Keratinocyte (primary cell): ENCODE data around the gene FOXP3. TPM values are rescaled to one million over a fixed set of nuclear protein-coding genes. Genes with fewer than 3 reads are reported as not detected.

Experiments
- DNase-seq: peaks from one replicate; pipeline ENCODE4 v3.0.0-alpha.2; 2011; ENCODE audit warnings: low read depth, missing footprints, low spot score
- FAIRE-seq: peaks from 2 replicates; lab custom pipeline; 2011; peaks lifted over from hg19 to GRCh38; lab: Jason Lieb, UNC
- H2AFZ ChIP-seq: 2 replicates; pipeline ENCODE4 v1.6.0; 2012; ENCODE audit warnings: low read length, control low read depth, inconsistent platforms; ENCODE audit not compliant: control insufficient read depth
- H3K27ac ChIP-seq: 2 replicates; pipeline ENCODE4 v1.5.1; 2011; ENCODE audit warnings: low read length; ENCODE audit not compliant: control insufficient read depth, insufficient read depth
- H3K27me3 ChIP-seq: 3 replicates; pipeline ENCODE4 v1.6.0; 2011; ENCODE audit warnings: low read length; ENCODE audit not compliant: control insufficient read depth, insufficient read depth; ENCODE audit errors: extremely low read depth
- H3K36me3 ChIP-seq, 2 experiments: 2 replicates in 1 of 2; 3 replicates in 1 of 2; pipeline ENCODE4 v1.5.1; 2011; ENCODE audit warnings: low read length in 2 of 2, mild to moderate bottlenecking in 1 of 2; ENCODE audit not compliant: control insufficient read depth in 2 of 2, insufficient read depth in 2 of 2; ENCODE audit errors: extremely low read depth in 1 of 2
- H3K4me1 ChIP-seq: 3 replicates; pipeline ENCODE4 v1.5.1; 2011; ENCODE audit warnings: low read length; ENCODE audit not compliant: control insufficient read depth, insufficient read depth; ENCODE audit errors: extremely low read depth
- H3K4me2 ChIP-seq: 3 replicates; pipeline ENCODE4 v1.6.0; 2011; ENCODE audit warnings: low read depth, low read length; ENCODE audit not compliant: control insufficient read depth, insufficient read depth; ENCODE audit errors: extremely low read depth
- H3K4me3 ChIP-seq, 3 experiments: fragments of 200-600 bp in 1 of 3; sonication (generic) in 1 of 3; 2 replicates in 2 of 3; 3 replicates in 1 of 3; pipeline ENCODE4 v1.5.1; 2011 to 2016; ENCODE audit warnings: low read length in 3 of 3, mild to moderate bottlenecking in 3 of 3, control low read depth in 2 of 3, inconsistent platforms in 1 of 3, low read depth in 1 of 3, mixed read lengths in 1 of 3, mixed run types in 1 of 3, moderate library complexity in 1 of 3; ENCODE audit not compliant: control insufficient read depth in 2 of 3, insufficient read depth in 2 of 3; ENCODE audit errors: extremely low read depth in 1 of 3
- H3K79me2 ChIP-seq: 2 replicates; pipeline ENCODE4 v1.6.0; 2012; ENCODE audit warnings: low read length; ENCODE audit not compliant: control insufficient read depth, insufficient read depth
- H3K9ac ChIP-seq: 3 replicates; pipeline ENCODE4 v1.6.0; 2011; ENCODE audit warnings: low read length; ENCODE audit not compliant: control insufficient read depth, insufficient read depth; ENCODE audit errors: extremely low read depth
- H3K9me1 ChIP-seq: 3 replicates; pipeline ENCODE4 v1.6.0; 2011; ENCODE audit warnings: low read length; ENCODE audit not compliant: control insufficient read depth, insufficient read depth; ENCODE audit errors: extremely low read depth
- H3K9me3 ChIP-seq: 2 replicates; pipeline ENCODE4 v1.5.1; 2012; ENCODE audit warnings: low read depth, low read length; ENCODE audit not compliant: control insufficient read depth
- H4K20me1 ChIP-seq: 3 replicates; pipeline ENCODE4 v1.6.0; 2011; ENCODE audit warnings: low read length; ENCODE audit not compliant: control insufficient read depth, insufficient read depth; ENCODE audit errors: extremely low read depth
- EZH2 ChIP-seq: IDR thresholded peaks from one replicate; pipeline ENCODE4 v1.6.1; 2012; ENCODE audit warnings: inconsistent platforms, mild to moderate bottlenecking, low read length, moderate library complexity
- dilution Hi-C: fragments of 300-500 bp; cut with MboI; formaldehyde crosslinking; loops from one replicate; pipeline ENCODE4 v1.7.0; 2020; ENCODE audit warnings: low sequenced_read_pairs; ENCODE audit not compliant: extremely low pct_ligation_motif_present
- polyA plus RNA-seq, 5 experiments: library from polyadenylated mRNA; depleted of rRNA in 3 of 5; stranded (reverse) in 3 of 5; stranded (forward) in 1 of 5; unstranded in 1 of 5; fragments of >200 nt; gene quantifications; 1 replicate in 1 of 5; 2 replicates in 3 of 5; 3 replicates in 1 of 5; pipeline versions ENCODE4 v1.2.1 to v1.2.3, GENCODE V29; 2011 to 2012; ENCODE audit warnings: missing spikeins in 2 of 5, low read depth in 1 of 5, low replicate concordance in 1 of 5
- TF ChIP-seq, protein P1 (sequence below), 3 experiments: IDR thresholded peaks in 1 of 3; conservative IDR thresholded peaks in 1 of 3; optimal IDR thresholded peaks in 1 of 3; 2 replicates in 2 of 3; 3 replicates in 1 of 3; pipeline versions ENCODE3 to v1.5.1; 2011; ENCODE audit warnings: low read length in 3 of 3, mild to moderate bottlenecking in 3 of 3, moderate library complexity in 2 of 3, control low read depth in 1 of 3, inconsistent platforms in 1 of 3; ENCODE audit not compliant: insufficient read depth in 2 of 3; ENCODE audit errors: extremely low read depth in 1 of 3

FOXP3 gene
- polyA plus RNA-seq, 1 donor (not counting 4 experiments of a cell fraction or from before 2014, with no cell fraction given), result 0.05 TPM

DNA sequence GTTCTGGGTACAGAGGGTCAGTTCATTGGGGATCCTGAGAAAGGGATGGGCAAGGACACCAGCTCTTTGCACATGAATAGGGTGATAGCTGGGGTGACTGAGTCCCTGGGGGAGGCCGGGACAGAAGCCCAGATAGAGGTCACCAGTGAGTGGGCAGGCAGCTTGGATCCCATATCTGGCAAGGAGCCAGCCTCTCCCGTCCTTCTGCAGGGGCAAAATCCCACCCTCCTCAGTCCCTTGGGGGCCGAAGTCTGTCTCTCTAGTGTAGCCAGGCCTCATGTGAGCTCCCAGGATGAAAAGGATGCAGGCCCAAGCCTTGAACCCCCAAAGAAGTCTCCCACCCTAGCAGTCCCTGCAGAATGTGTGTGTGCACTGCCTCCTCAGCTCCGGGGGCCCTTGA, 22.1 kb upstream of the FOXP3 start:
- Histone ChIP-seq H3K27ac (no peak overlapping the region), H3K4me3 (no peak overlapping the region), H3K9me1 (no peaks in the 10 kb centered on the region), H3K79me2 (no peaks in the 10 kb centered on the region), H3K4me1 (no peaks in the 10 kb centered on the region), H3K27me3 (no peaks in the 10 kb centered on the region), H4K20me1 (no peaks in the 10 kb centered on the region), H3K9me3 (no peaks in the 10 kb centered on the region), H2AFZ (no peak overlapping the region), H3K9ac (no peak overlapping the region), H3K36me3 (no peaks in the 10 kb centered on the region), H3K4me2 (no peak overlapping the region)
- TF ChIP-seq EZH2, result no peak
- DNase-seq (no peak), FAIRE-seq (no peak)
- dilution Hi-C loops, result no loop called here

GRCh38 chrX:49286136-49286535, 21.6 kb upstream of the FOXP3 start:
- Histone ChIP-seq H3K9me3 (no peaks in the 10 kb centered on the region), H3K36me3 (no peaks in the 10 kb centered on the region), H3K4me3 (no peak overlapping the region), H3K4me2 (no peak overlapping the region), H4K20me1 (no peaks in the 10 kb centered on the region), H3K9ac (no peak overlapping the region), H3K9me1 (no peaks in the 10 kb centered on the region), H3K79me2 (no peaks in the 10 kb centered on the region), H2AFZ (no peak overlapping the region), H3K27ac (no peak overlapping the region), H3K27me3 (no peaks in the 10 kb centered on the region), H3K4me1 (no peaks in the 10 kb centered on the region)
- no peak for TF ChIP-seq EZH2
- TF ChIP-seq, protein P1, sequence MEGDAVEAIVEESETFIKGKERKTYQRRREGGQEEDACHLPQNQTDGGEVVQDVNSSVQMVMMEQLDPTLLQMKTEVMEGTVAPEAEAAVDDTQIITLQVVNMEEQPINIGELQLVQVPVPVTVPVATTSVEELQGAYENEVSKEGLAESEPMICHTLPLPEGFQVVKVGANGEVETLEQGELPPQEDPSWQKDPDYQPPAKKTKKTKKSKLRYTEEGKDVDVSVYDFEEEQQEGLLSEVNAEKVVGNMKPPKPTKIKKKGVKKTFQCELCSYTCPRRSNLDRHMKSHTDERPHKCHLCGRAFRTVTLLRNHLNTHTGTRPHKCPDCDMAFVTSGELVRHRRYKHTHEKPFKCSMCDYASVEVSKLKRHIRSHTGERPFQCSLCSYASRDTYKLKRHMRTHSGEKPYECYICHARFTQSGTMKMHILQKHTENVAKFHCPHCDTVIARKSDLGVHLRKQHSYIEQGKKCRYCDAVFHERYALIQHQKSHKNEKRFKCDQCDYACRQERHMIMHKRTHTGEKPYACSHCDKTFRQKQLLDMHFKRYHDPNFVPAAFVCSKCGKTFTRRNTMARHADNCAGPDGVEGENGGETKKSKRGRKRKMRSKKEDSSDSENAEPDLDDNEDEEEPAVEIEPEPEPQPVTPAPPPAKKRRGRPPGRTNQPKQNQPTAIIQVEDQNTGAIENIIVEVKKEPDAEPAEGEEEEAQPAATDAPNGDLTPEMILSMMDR (optimal IDR thresholded peaks at IDR 0.05 in 1 of 3, IDR thresholded peaks at IDR 0.05 in 1 of 3, conservative IDR thresholded peaks at IDR 0.05 in 1 of 3; ENCODE audit: extremely low read depth in 1 of 3, insufficient read depth in 2 of 3, low read length in 3 of 3), result no peak
- no peak for FAIRE-seq
- DNase-seq, result no peak
- dilution Hi-C loops, result no loop called here

GRCh38 chrX:49284212-49284611, 19.7 kb upstream of the FOXP3 start:
- no peak for FAIRE-seq
- Histone ChIP-seq H4K20me1 (no peaks in the 10 kb centered on the region), H3K27ac (no peak overlapping the region), H3K9me1 (no peaks in the 10 kb centered on the region), H3K4me3 (no peak overlapping the region), H3K36me3 (no peaks in the 10 kb centered on the region), H3K4me2 (no peak overlapping the region), H3K79me2 (no peaks in the 10 kb centered on the region), H3K4me1 (no peaks in the 10 kb centered on the region), H3K9me3 (no peaks in the 10 kb centered on the region), H3K27me3 (no peaks in the 10 kb centered on the region), H2AFZ (no peak overlapping the region), H3K9ac (no peak overlapping the region)
- no peak for TF ChIP-seq EZH2
- TF ChIP-seq, protein P1 (optimal IDR thresholded peaks at IDR 0.05 in 1 of 3, IDR thresholded peaks at IDR 0.05 in 1 of 3, conservative IDR thresholded peaks at IDR 0.05 in 1 of 3; ENCODE audit: extremely low read depth in 1 of 3, insufficient read depth in 2 of 3, low read length in 3 of 3), result no peak
- DNase-seq, result no peak
- dilution Hi-C loops, result no loop called here
